22Rv1 (cell line): ENCODE results near the gene UBE2C.

Experiments
- H3K27ac ChIP-seq: fragments of 450-650 bp; 2 replicates; pipeline ENCODE4 v1.5.1; 2017
- CTCF ChIP-seq: fragments of 450-650 bp; IDR thresholded peaks from 2 replicates; pipeline ENCODE4 v1.5.1; 2017; ENCODE audit warnings: mild to moderate bottlenecking
- ZFX ChIP-seq: fragments of 450-650 bp; IDR thresholded peaks from 2 replicates; pipeline ENCODE4 v1.6.1; 2017; ENCODE audit warnings: antibody characterized with exemption, borderline replicate concordance

UBE2C gene

GRCh38 chr20:45848421-45848820, 36.0 kb downstream of the UBE2C start:
- TF ChIP-seq CTCF (no peak), ZFX (no peak)

GRCh38 chr20:45848969-45849582, 36.6 kb downstream of the UBE2C start:
- peak overlapping the region; percentile 42 for H3K27ac ChIP-seq
- no peak for TF ChIP-seq CTCF
- no peak for TF ChIP-seq ZFX

More at GRCh38 chr20:45848421-45848820, 36.0 kb downstream of the UBE2C start:
- peak overlapping the region; percentile 42 for H3K27ac ChIP-seq

GRCh38 chr20:45850238-45850637, 37.8 kb downstream of the UBE2C start:
- H3K27ac ChIP-seq: no peak overlapping the region
- TF ChIP-seq ZFX: no peak
- TF ChIP-seq CTCF: no peak

DNA sequence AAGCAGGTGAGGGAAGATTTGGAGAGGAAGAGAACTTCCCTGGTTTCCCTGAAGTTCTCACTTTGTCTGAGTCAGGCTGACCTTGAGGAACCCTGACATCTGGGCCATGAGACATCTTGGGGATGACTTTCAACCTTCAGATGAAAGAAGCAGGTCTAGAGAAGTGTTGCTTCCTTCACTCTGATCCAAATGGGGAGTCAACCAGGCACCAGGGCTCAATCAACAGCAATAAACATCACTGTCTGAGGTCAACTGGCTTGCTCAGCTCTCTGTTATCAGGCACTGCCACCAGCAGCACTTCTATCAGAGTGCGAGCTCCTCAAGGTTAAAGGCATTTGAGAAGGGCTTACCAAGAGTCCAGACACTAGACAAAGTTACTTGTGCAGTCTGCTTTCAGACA, 38.5 kb downstream of the UBE2C start:
- TF ChIP-seq CTCF (no peak), ZFX (no peak)
- H3K27ac ChIP-seq: no peak overlapping the region

DNA sequence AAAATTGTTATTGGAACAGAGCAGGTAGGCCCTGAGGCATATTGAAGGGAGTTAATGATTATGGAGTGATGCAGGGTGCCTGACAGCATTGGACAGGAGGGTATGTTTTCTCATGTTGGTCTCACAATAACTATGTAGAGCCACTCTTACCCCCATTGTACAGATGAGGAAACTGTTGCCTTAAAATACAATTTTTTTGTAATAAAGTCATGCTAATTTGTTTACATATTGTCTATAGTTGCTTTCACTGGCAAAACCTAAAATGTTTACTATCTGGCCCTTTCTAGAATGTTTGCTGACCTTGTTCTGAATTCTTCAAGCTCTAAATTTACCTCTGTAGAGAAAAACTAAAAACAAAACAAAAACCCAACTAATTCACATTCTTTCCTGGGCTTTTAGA, 39.1 kb downstream of the UBE2C start:
- TF ChIP-seq ZFX: no peak
- no peak for TF ChIP-seq CTCF
- H3K27ac ChIP-seq: no peak overlapping the region

GRCh38 chr20:45852326-45852725, 39.9 kb downstream of the UBE2C start:
- H3K27ac ChIP-seq: no peak overlapping the region
- no peak for TF ChIP-seq CTCF
- TF ChIP-seq ZFX: no peak

DNA sequence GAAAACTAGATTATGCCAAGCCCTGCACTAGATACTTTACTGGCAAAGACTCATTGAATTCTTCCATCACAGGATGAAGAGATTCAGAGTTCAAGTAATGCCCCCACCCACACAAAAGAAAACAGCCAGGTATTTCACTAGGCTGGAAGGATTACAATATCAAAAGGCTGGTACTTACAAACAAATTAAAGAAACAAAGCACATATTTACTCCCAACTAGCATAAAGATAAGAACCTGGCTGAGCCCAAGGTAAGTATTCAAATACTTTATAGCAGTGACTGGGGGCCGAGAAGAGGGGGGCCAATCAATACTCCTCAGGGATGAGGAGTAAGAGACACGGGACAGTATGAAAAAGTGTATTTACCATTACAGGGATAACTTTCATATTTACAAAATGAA, 41.0 kb downstream of the UBE2C start:
- H3K27ac ChIP-seq: 0 out of 2 replicates have a peak overlapping the region, but pooled peaks have one; percentile 15
- TF ChIP-seq ZFX (no peak), CTCF (no peak)
